Measurements from ENCODE around the gene CTNND2. TPM values are rescaled to one million over a fixed set of nuclear protein-coding genes. Genes with fewer than 3 reads are reported as not detected.
"Not testable (repeated sequence)": the region's sequence is repeated elsewhere in the genome, so short reads cannot be mapped to it uniquely, and the experiment has no call there.

CTNND2 gene
- total RNA-seq, 4 donors from 2014 or later = 0.18 to 14.9 (median 0.47) TPM; not detected in 1

- TF ChIP-seq POLR2A (IDR thresholded peaks at IDR 0.05) = no peak
- TF ChIP-seq CTCF (IDR thresholded peaks at IDR 0.05) = peak in 1 of 6 experiments; percentile 12
- H3K4me1 ChIP-seq = no peaks in the 10 kb centered on the region
- no peak overlapping the region for H3K4me3 ChIP-seq
- no peaks in the 10 kb centered on the region for H3K27me3 ChIP-seq
- no peaks in the 10 kb centered on the region for H3K36me3 ChIP-seq
- H3K27ac ChIP-seq = no peak overlapping the region
- no peak for DNase-seq
- no peaks in the 10 kb centered on the region for H3K9me3 ChIP-seq
Measured at GRCh38 chr5:11619339-11620024, 284.8 kb downstream of the CTNND2 start.

- Histone ChIP-seq H3K36me3 (no peaks in the 10 kb centered on the region), H3K4me1 (no peaks in the 10 kb centered on the region), H3K27ac (no peak overlapping the region), H3K9me3 (no peaks in the 10 kb centered on the region), H3K27me3 (no peaks in the 10 kb centered on the region), H3K4me3 (no peak overlapping the region)
- no peak for DNase-seq
- no peak for TF ChIP-seq POLR2A (IDR thresholded peaks at IDR 0.05)
- TF ChIP-seq CTCF (IDR thresholded peaks at IDR 0.05) = no peak
Measured at GRCh38 chr5:11617080-11617479, 287.2 kb downstream of the CTNND2 start.

- not testable (repeated sequence) for H3K27ac ChIP-seq, DNase-seq, H3K9me3 ChIP-seq, H3K27me3 ChIP-seq, H3K4me3 ChIP-seq, H3K4me1 ChIP-seq, H3K36me3 ChIP-seq
Measured at GRCh38 chr5:11616624-11617023, 287.6 kb downstream of the CTNND2 start.

GRCh38 chr5:11611011-11611410, 293.2 kb downstream of the CTNND2 start:
- H3K4me3 ChIP-seq = no peak overlapping the region
- TF ChIP-seq CTCF (IDR thresholded peaks at IDR 0.05) = no peak
- no peaks in the 10 kb centered on the region for H3K27me3 ChIP-seq
- H3K9me3 ChIP-seq = no peaks in the 10 kb centered on the region
- no peak for DNase-seq
- no peak overlapping the region for H3K27ac ChIP-seq
- H3K4me1 ChIP-seq = no peaks in the 10 kb centered on the region
- H3K36me3 ChIP-seq = no peaks in the 10 kb centered on the region

GRCh38 chr5:11609570-11610303, 294.5 kb downstream of the CTNND2 start:
- Histone ChIP-seq H3K27me3 (no peaks in the 10 kb centered on the region), H3K9me3 (no peaks in the 10 kb centered on the region), H3K4me3 (no peak overlapping the region), H3K36me3 (no peaks in the 10 kb centered on the region), H3K27ac (no peak overlapping the region), H3K4me1 (no peaks in the 10 kb centered on the region)
- TF ChIP-seq POLR2A (IDR thresholded peaks at IDR 0.05) (no peak), CTCF (IDR thresholded peaks at IDR 0.05) (no peak)
- no peak for DNase-seq

- Histone ChIP-seq H3K27ac (no peak overlapping the region), H3K27me3 (no peaks in the 10 kb centered on the region), H3K36me3 (no peaks in the 10 kb centered on the region), H3K4me1 (no peaks in the 10 kb centered on the region), H3K4me3 (no peak overlapping the region), H3K9me3 (no peaks in the 10 kb centered on the region)
- TF ChIP-seq POLR2A (IDR thresholded peaks at IDR 0.05) = no peak
- TF ChIP-seq CTCF (IDR thresholded peaks at IDR 0.05) = no peak
- no peak for DNase-seq
Measured at GRCh38 chr5:11608530-11608929, 295.7 kb downstream of the CTNND2 start.

Measured in Peyer's patch (tissue), 4 donors.